ENCODE results near the gene SSBP3.

The SSBP3 gene

GRCh38 chr1:54328066-54328636 lies 78.0 kb downstream of the SSBP3 start:
- Histone ChIP-seq H3K4me1 (ENCODE audit: control insufficient read depth in 2 of 2, insufficient read depth in 2 of 2, low read length in 2 of 2) (peaks cover 22 to 26% of the 10 kb centered on the region in 2 donors), H3K36me3 (ENCODE audit: control insufficient read depth in 2 of 2, insufficient read depth in 2 of 2, low read length in 2 of 2) (peaks cover 0 to 2% of the 10 kb centered on the region in 2 donors), H3K9me3 (ENCODE audit: control insufficient read depth in 2 of 2, low read length in 2 of 2) (no peaks in the 10 kb centered on the region), H3K9ac (ENCODE audit: low read depth in 1 of 2, low read length in 2 of 2) (no peak overlapping the region), H3K4me3 (ENCODE audit: low read length in 2 of 2) (no peak overlapping the region), H3K27ac (ENCODE audit: low read depth in 2 of 2, low read length in 2 of 2) (peak overlapping the region; percentile 33 to 56), H3K27me3 (ENCODE audit: control insufficient read depth in 2 of 2, insufficient read depth in 2 of 2, low read length in 2 of 2) (no peaks in the 10 kb centered on the region)

GRCh38 chr1:54327386-54328065 lies 78.7 kb downstream of the SSBP3 start:
- Histone ChIP-seq H3K27me3 (ENCODE audit: control insufficient read depth in 2 of 2, insufficient read depth in 2 of 2, low read length in 2 of 2) (no peaks in the 10 kb centered on the region), H3K36me3 (ENCODE audit: control insufficient read depth in 2 of 2, insufficient read depth in 2 of 2, low read length in 2 of 2) (peaks cover 0 to 2% of the 10 kb centered on the region in 2 donors), H3K9ac (ENCODE audit: low read depth in 1 of 2, low read length in 2 of 2) (no peak overlapping the region), H3K9me3 (ENCODE audit: control insufficient read depth in 2 of 2, low read length in 2 of 2) (no peaks in the 10 kb centered on the region), H3K4me1 (ENCODE audit: control insufficient read depth in 2 of 2, insufficient read depth in 2 of 2, low read length in 2 of 2) (peaks cover 24 to 28% of the 10 kb centered on the region in 2 donors), H3K27ac (ENCODE audit: low read depth in 2 of 2, low read length in 2 of 2) (peak overlapping the region; percentile 66 to 72), H3K4me3 (ENCODE audit: low read length in 2 of 2) (no peak overlapping the region)

- Histone ChIP-seq H3K4me1 (ENCODE audit: control insufficient read depth in 2 of 2, insufficient read depth in 2 of 2, low read length in 2 of 2) (peaks cover 20 to 28% of the 10 kb centered on the region in 2 donors), H3K4me3 (ENCODE audit: low read length in 2 of 2) (no peak overlapping the region), H3K27ac (ENCODE audit: low read depth in 2 of 2, low read length in 2 of 2) (peak overlapping the region; percentile 66 to 72), H3K36me3 (ENCODE audit: control insufficient read depth in 2 of 2, insufficient read depth in 2 of 2, low read length in 2 of 2) (peaks cover 0 to 2% of the 10 kb centered on the region in 2 donors), H3K27me3 (ENCODE audit: control insufficient read depth in 2 of 2, insufficient read depth in 2 of 2, low read length in 2 of 2) (no peaks in the 10 kb centered on the region), H3K9ac (ENCODE audit: low read depth in 1 of 2, low read length in 2 of 2) (peak overlapping the region in 1 of 2 donors; percentile 18), H3K9me3 (ENCODE audit: control insufficient read depth in 2 of 2, low read length in 2 of 2) (no peaks in the 10 kb centered on the region)
Measured at GRCh38 chr1:54326543-54327385, 79.4 kb downstream of the SSBP3 start.

GRCh38 chr1:54325703-54326461 lies 80.3 kb downstream of the SSBP3 start:
- Histone ChIP-seq H3K27ac (ENCODE audit: low read depth in 2 of 2, low read length in 2 of 2) (peak overlapping the region; percentile 66 to 72), H3K9ac (ENCODE audit: low read depth in 1 of 2, low read length in 2 of 2) (peak overlapping the region in 1 of 2 donors; percentile 18), H3K9me3 (ENCODE audit: control insufficient read depth in 2 of 2, low read length in 2 of 2) (no peaks in the 10 kb centered on the region), H3K4me1 (ENCODE audit: control insufficient read depth in 2 of 2, insufficient read depth in 2 of 2, low read length in 2 of 2) (peaks cover 20 to 28% of the 10 kb centered on the region in 2 donors), H3K27me3 (ENCODE audit: control insufficient read depth in 2 of 2, insufficient read depth in 2 of 2, low read length in 2 of 2) (no peaks in the 10 kb centered on the region), H3K36me3 (ENCODE audit: control insufficient read depth in 2 of 2, insufficient read depth in 2 of 2, low read length in 2 of 2) (peaks cover 0 to 6% of the 10 kb centered on the region in 2 donors), H3K4me3 (ENCODE audit: low read length in 2 of 2) (no peak overlapping the region)

- Histone ChIP-seq H3K27me3 (ENCODE audit: control insufficient read depth in 2 of 2, insufficient read depth in 2 of 2, low read length in 2 of 2) (no peaks in the 10 kb centered on the region), H3K27ac (ENCODE audit: low read depth in 2 of 2, low read length in 2 of 2) (peak overlapping the region; percentile 66 to 72), H3K9ac (ENCODE audit: low read depth in 1 of 2, low read length in 2 of 2) (no peak overlapping the region), H3K4me1 (ENCODE audit: control insufficient read depth in 2 of 2, insufficient read depth in 2 of 2, low read length in 2 of 2) (peaks cover 20 to 28% of the 10 kb centered on the region in 2 donors), H3K36me3 (ENCODE audit: control insufficient read depth in 2 of 2, insufficient read depth in 2 of 2, low read length in 2 of 2) (peaks cover 0 to 6% of the 10 kb centered on the region in 2 donors), H3K9me3 (ENCODE audit: control insufficient read depth in 2 of 2, low read length in 2 of 2) (no peaks in the 10 kb centered on the region), H3K4me3 (ENCODE audit: low read length in 2 of 2) (no peak overlapping the region)
Measured at GRCh38 chr1:54325284-54325683, 80.9 kb downstream of the SSBP3 start.

- Histone ChIP-seq H3K27ac (ENCODE audit: low read depth in 2 of 2, low read length in 2 of 2) (peak overlapping the region; percentile 66 to 72), H3K27me3 (ENCODE audit: control insufficient read depth in 2 of 2, insufficient read depth in 2 of 2, low read length in 2 of 2) (no peaks in the 10 kb centered on the region), H3K4me3 (ENCODE audit: low read length in 2 of 2) (no peak overlapping the region), H3K9me3 (ENCODE audit: control insufficient read depth in 2 of 2, low read length in 2 of 2) (no peaks in the 10 kb centered on the region), H3K9ac (ENCODE audit: low read depth in 1 of 2, low read length in 2 of 2) (no peak overlapping the region), H3K4me1 (ENCODE audit: control insufficient read depth in 2 of 2, insufficient read depth in 2 of 2, low read length in 2 of 2) (peaks cover 20 to 28% of the 10 kb centered on the region in 2 donors), H3K36me3 (ENCODE audit: control insufficient read depth in 2 of 2, insufficient read depth in 2 of 2, low read length in 2 of 2) (peaks cover 0 to 6% of the 10 kb centered on the region in 2 donors)
Measured at GRCh38 chr1:54324251-54325140, 81.7 kb downstream of the SSBP3 start.

- Histone ChIP-seq H3K4me1 (ENCODE audit: control insufficient read depth in 2 of 2, insufficient read depth in 2 of 2, low read length in 2 of 2) (peaks cover 20 to 28% of the 10 kb centered on the region in 2 donors), H3K36me3 (ENCODE audit: control insufficient read depth in 2 of 2, insufficient read depth in 2 of 2, low read length in 2 of 2) (peaks cover 0 to 6% of the 10 kb centered on the region in 2 donors), H3K9me3 (ENCODE audit: control insufficient read depth in 2 of 2, low read length in 2 of 2) (no peaks in the 10 kb centered on the region), H3K27ac (ENCODE audit: low read depth in 2 of 2, low read length in 2 of 2) (peak overlapping the region; percentile 66 to 72), H3K9ac (ENCODE audit: low read depth in 1 of 2, low read length in 2 of 2) (peak overlapping the region in 1 of 2 donors; percentile 15), H3K27me3 (ENCODE audit: control insufficient read depth in 2 of 2, insufficient read depth in 2 of 2, low read length in 2 of 2) (no peaks in the 10 kb centered on the region), H3K4me3 (ENCODE audit: low read length in 2 of 2) (no peak overlapping the region)
Measured at GRCh38 chr1:54323921-54324250, 82.3 kb downstream of the SSBP3 start.

- peaks cover 0 to 6% of the 10 kb centered on the region in 2 donors for H3K36me3 ChIP-seq (ENCODE audit: control insufficient read depth in 2 of 2, insufficient read depth in 2 of 2, low read length in 2 of 2)
- H3K9ac ChIP-seq (ENCODE audit: low read depth in 1 of 2, low read length in 2 of 2): peak overlapping the region in 1 of 2 donors; percentile 15
- no peaks in the 10 kb centered on the region for H3K9me3 ChIP-seq (ENCODE audit: control insufficient read depth in 2 of 2, low read length in 2 of 2)
- no peaks in the 10 kb centered on the region for H3K27me3 ChIP-seq (ENCODE audit: control insufficient read depth in 2 of 2, insufficient read depth in 2 of 2, low read length in 2 of 2)
- peaks cover 16 to 28% of the 10 kb centered on the region in 2 donors for H3K4me1 ChIP-seq (ENCODE audit: control insufficient read depth in 2 of 2, insufficient read depth in 2 of 2, low read length in 2 of 2)
- no peak overlapping the region for H3K4me3 ChIP-seq (ENCODE audit: low read length in 2 of 2)
- H3K27ac ChIP-seq (ENCODE audit: low read depth in 2 of 2, low read length in 2 of 2): peak overlapping the region; percentile 29 to 72
Measured at GRCh38 chr1:54323324-54323739, 82.9 kb downstream of the SSBP3 start.

GRCh38 chr1:54318246-54318814 lies 87.9 kb downstream of the SSBP3 start:
- H3K4me1 ChIP-seq (ENCODE audit: control insufficient read depth in 2 of 2, insufficient read depth in 2 of 2, low read length in 2 of 2): peaks cover 13% of the 10 kb centered on the region in 2 donors
- peaks cover 0 to 4% of the 10 kb centered on the region in 2 donors for H3K36me3 ChIP-seq (ENCODE audit: control insufficient read depth in 2 of 2, insufficient read depth in 2 of 2, low read length in 2 of 2)
- H3K9ac ChIP-seq (ENCODE audit: low read depth in 1 of 2, low read length in 2 of 2): no peak overlapping the region

More at GRCh38 chr1:54318246-54318814, 87.9 kb downstream of the SSBP3 start:
- Histone ChIP-seq H3K27me3 (ENCODE audit: control insufficient read depth in 2 of 2, insufficient read depth in 2 of 2, low read length in 2 of 2) (no peaks in the 10 kb centered on the region), H3K27ac (ENCODE audit: low read depth in 2 of 2, low read length in 2 of 2) (no peak overlapping the region), H3K9me3 (ENCODE audit: control insufficient read depth in 2 of 2, low read length in 2 of 2) (no peaks in the 10 kb centered on the region), H3K4me3 (ENCODE audit: low read length in 2 of 2) (no peak overlapping the region)
